Superior temporal gyrus (tissue), 1 donor: ENCODE measurements around the gene VTA1.
"Not testable (repeated sequence)": the region's sequence is repeated elsewhere in the genome, so short reads cannot be mapped to it uniquely, and the experiment has no call there.

ENCODE experiments used
- DNase-seq: peaks from one replicate; pipeline ENCODE4 v3.0.0-alpha.2; 2016; ENCODE audit errors: extremely low spot score

The VTA1 gene

GRCh38 chr6:142146828-142147662 is at the start of gene VTA1, which contains the start of gene NMBR:
TSS of gene VTA1 (plus strand) at chr6:142147263. CDS start at chr6:142147288, 25 bp downstream.
TSS of gene NMBR (minus strand) at chr6:142147122. CDS start at chr6:142088658, 58,464 bp downstream.
- DNase-seq: peak; percentile 100

DNA sequence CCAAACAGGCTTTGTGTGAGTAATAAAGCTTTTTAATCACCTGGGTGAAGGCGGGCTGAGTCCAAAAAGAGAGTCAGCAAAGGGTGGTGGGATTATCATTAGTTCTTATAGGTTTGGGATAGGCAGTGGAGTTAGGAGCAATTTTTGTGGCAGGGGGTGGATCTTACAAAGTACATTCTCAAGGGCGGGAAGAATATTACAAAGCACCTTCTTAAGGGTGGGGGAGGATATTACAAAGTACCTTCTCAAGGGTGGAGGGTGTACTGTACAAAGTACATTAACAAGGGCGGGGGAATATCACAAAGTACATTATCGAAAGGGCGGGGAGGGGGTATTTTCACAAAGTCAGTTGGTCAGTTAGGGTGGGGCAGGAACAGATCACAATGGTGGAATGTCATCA is 42.2 kb upstream of the VTA1 start:
- not testable (repeated sequence) for DNase-seq

GRCh38 chr6:142110820-142111219 is 36.2 kb upstream of the VTA1 start:
- DNase-seq: not testable (repeated sequence)

DNA sequence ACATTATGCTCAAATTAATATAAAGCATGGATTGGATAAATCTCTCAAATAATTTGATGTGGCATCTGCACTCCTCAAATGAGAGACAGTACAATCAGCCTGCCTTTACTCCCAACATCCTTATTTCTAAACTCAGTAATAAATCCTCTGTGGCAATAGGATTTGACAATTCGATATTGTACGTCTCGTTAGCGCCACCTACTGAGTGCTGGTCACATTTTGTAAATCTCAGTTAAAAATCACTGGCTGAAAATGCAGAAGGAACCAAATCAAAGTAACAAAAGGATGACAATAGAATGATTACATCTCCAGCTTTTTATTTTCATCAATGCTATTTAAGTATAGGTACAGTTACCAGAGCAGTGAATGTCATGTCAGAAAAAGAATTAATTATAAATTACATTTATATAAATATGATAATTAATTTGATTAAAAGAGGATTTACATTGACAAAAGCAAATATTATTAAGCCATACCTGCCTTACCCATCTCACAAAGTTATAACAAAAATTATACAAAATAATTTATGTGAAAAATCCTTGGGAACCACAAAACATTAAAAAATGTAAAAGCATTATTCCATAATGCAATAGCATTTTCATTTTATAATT is 34.5 kb upstream of the VTA1 start:
- DNase-seq: peak; percentile 92

DNA sequence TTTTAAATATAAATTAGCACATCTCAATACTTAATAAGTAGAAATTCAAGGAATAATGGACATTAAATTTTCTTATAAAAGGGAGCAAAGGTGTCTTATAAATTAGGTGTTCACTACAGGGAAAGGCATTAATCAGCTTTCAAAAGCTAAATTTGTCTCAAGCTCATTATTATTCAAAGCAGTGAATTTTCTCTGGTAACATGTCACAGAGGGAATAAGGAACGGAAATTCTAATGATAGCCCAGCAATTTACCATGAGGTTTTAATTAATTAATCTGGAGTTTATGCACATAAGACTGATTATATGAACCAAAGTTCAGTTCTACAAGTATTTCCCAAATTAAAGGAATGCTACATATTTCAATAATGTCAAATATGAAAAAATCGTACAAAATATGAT is 29.7 kb upstream of the VTA1 start:
- no peak for DNase-seq

DNA sequence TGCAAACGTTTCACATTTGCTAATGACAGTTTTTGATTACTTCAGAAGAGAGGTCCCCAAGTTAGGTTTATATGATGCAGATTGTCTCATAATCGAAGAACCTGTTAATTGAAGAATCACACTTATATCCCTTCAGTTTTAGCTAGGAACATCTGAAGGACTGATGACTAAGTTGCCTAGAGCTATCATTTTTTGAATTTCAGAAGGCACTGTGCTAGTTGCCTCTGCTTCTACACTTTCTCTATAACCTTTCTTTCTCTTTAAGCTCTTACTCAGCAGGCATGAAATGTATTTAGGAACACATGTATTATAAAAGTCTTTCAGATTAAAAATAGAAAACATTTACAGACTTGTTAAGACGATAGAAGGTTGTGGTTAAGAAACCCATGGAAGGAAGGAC is 28.7 kb upstream of the VTA1 start:
- no peak for DNase-seq

- DNase-seq: no peak
Observed at GRCh38 chr6:142118925-142119324, 28.1 kb upstream of the VTA1 start.

DNA sequence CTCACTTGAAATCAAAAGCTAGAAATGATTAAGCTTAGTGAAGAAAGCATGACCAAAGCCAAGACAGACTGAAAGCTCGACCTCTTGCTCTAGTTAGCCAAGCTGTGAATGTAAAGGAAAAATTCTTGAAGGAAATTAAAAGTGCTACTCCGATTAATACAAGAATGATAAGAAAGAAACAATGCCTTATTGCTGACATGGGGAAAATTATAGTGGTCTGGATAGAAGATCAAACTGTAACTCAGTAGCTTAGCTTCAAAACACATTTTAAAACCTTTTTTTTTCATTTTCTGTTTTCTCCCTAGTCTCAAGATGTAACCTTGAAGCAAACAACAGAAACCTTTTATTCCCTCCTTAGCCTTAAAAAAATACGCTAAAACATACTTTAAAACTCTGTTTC is 25.7 kb upstream of the VTA1 start:
- no peak for DNase-seq

- no peak for DNase-seq
Observed at GRCh38 chr6:142130814-142131213, 16.2 kb upstream of the VTA1 start.

DNA sequence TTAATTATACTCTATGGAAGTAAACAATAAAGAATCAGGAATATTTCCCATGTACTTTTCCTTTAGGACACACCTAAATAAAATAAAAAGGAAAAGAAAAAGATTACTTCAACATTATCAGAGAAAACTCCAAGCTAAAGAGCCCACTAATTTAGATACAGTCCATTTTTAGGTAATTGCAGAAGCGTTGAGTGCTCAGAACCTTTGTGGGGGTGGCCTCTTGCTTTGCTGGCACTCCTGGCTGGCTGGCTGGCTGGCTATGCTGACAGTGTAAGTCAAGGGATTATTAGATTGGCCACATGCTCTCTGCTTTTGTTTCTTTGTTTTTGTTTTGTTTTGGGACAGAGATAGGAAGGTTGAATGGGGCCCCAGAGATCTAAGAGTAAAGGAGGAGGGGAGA is 14.4 kb upstream of the VTA1 start, which contains the start of gene GJE1:
Gene GJE1 (plus strand): TSS at position 301 of the 400 bp plus-strand sequence. CDS start 234 bp downstream, outside the sequence.
- DNase-seq: no peak

- DNase-seq: no peak
Observed at GRCh38 chr6:142138876-142139275, 8.2 kb upstream of the VTA1 start.

- not testable (repeated sequence) for DNase-seq
Observed at GRCh38 chr6:142141531-142141930, 5.5 kb upstream of the VTA1 start.

- DNase-seq: no peak
Observed at GRCh38 chr6:142152746-142153145, 5.7 kb downstream of the VTA1 start.

GRCh38 chr6:142153196-142153595 is 6.1 kb downstream of the VTA1 start:
- DNase-seq: no peak

GRCh38 chr6:142154336-142154735 is 7.3 kb downstream of the VTA1 start:
- DNase-seq: no peak

- no peak for DNase-seq
Observed at GRCh38 chr6:142155091-142155490, 8.0 kb downstream of the VTA1 start.

GRCh38 chr6:142155895-142156757 is 9.1 kb downstream of the VTA1 start:
- DNase-seq: peak; percentile 75

DNA sequence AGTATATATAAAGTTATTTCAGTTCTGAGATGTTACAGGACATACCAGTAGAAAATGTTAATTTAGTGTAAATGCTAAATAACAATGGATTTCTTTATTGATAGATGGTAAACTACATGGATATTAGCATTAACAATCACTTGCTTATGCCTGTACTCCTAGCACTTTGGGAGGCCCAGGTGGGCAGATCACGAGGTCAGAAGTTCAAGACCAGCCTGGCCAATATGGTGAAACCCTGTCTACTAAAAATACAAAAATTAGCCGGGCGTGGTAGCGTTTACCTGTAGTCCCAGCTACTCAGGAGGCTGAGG is 9.7 kb downstream of the VTA1 start:
- not testable (repeated sequence) for DNase-seq

GRCh38 chr6:142162780-142163179 is 15.7 kb downstream of the VTA1 start:
- DNase-seq: no peak

- no peak for DNase-seq
Observed at GRCh38 chr6:142165227-142165626, 18.2 kb downstream of the VTA1 start.

DNA sequence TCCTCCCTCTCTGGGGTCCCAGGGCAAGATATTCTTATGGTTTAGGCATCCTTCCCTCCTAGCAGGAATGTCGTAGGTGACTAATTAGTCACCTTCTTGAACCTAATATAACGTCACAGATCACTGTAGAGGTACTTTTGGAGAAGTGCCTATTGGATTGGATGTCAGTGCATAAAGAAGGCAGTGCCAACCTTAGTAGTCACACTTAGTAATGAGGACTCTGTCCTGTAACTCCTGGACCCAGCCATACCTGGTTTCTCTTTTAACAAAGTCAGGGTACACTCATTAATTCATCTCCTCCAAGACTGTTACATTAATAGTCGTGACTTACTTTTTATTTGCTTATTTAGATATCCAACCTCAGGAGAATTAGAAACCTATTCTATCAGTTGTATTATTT is 20.0 kb downstream of the VTA1 start:
- no peak for DNase-seq

GRCh38 chr6:142167486-142167885 is 20.4 kb downstream of the VTA1 start:
- no peak for DNase-seq
